ENCODE data around the gene MPST. TPM values are rescaled to one million over a fixed set of nuclear protein-coding genes. Genes with fewer than 3 reads are reported as not detected.
A peak's percentile ranks its signal among the peaks of the same experiment; 100 is the strongest.

The MPST gene
- total RNA-seq, 2 donors from 2014 or later = 6.4 to 12.3 TPM

DNA sequence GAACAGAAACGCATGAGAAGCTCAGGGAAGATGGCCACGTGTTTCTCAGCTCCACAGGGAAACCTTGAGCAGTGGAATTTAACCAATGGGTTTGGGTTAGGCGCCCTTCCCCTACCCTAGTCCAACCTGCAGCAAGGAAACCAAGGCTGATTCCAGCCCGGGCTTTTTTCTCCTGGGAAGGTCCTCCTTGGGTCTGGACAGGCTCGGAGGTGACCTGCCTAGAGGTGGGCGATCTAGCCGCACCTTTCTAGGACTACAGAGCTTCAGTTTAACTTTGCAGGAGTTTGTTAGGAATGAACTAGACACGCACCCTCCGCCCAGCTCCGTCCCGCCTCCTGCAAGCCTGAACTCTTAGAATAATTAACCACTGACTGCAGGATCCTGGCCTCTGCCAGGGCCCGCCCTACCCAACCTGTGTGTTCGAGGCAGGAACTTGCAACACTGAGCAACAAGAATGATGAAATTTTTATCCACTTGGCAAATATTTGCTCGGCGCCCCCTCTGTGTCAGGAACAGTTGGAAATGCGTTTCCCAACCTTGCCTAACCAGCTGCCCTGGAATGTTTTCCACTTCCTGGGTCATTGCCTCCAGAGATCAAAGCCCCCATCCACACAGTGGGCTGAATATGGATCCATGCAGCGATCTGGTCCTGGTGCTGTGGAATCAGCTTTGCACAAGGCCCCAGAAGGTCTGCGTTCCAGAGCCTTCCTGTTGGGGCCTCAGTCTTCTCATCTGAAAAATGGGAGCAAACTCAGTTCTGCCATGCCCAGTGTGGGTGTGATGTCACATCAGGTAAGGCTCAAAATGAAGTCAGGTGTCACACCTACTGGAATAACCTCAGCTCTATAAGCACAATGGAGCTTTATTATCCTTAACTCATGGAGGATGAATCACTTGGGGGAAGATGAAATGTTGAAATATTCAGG is 13.3 kb downstream of the MPST start:
- peaks cover 2% of the 10 kb centered on the region for H3K4me1 Mint-ChIP-seq
- DNase-seq = no peak
- H3K4me3 Mint-ChIP-seq = no peak overlapping the region
- H3K27me3 Mint-ChIP-seq = peaks cover 35% of the 10 kb centered on the region
- ATAC-seq = no peak
- H3K27ac Mint-ChIP-seq = no peak overlapping the region
- H3K9me3 ChIP-seq (ENCODE audit: control insufficient read depth, low read length, poor library complexity, severe bottlenecking) = no peaks in the 10 kb centered on the region
- no peaks in the 10 kb centered on the region for H3K36me3 Mint-ChIP-seq (ENCODE audit: low read depth)

GRCh38 chr22:37033605-37034430 is 14.3 kb downstream of the MPST start:
- ATAC-seq (no peak), DNase-seq (no peak)
- Mint-ChIP-seq H3K4me3 (no peak overlapping the region), H3K4me1 (peaks cover 2% of the 10 kb centered on the region), H3K27ac (no peak overlapping the region), H3K36me3 (ENCODE audit: low read depth) (no peaks in the 10 kb centered on the region), H3K27me3 (peaks cover 35% of the 10 kb centered on the region)
- H3K9me3 ChIP-seq (ENCODE audit: control insufficient read depth, low read length, poor library complexity, severe bottlenecking) = no peaks in the 10 kb centered on the region

- ATAC-seq (no peak), DNase-seq (no peak)
- Mint-ChIP-seq H3K27me3 (peaks cover 54% of the 10 kb centered on the region), H3K4me1 (peaks cover 2% of the 10 kb centered on the region), H3K4me3 (no peak overlapping the region), H3K27ac (no peak overlapping the region), H3K36me3 (ENCODE audit: low read depth) (no peaks in the 10 kb centered on the region)
- no peaks in the 10 kb centered on the region for H3K9me3 ChIP-seq (ENCODE audit: control insufficient read depth, low read length, poor library complexity, severe bottlenecking)
These were observed 17.3 kb downstream of the MPST start for GRCh38 chr22:37036655-37037377.

DNA sequence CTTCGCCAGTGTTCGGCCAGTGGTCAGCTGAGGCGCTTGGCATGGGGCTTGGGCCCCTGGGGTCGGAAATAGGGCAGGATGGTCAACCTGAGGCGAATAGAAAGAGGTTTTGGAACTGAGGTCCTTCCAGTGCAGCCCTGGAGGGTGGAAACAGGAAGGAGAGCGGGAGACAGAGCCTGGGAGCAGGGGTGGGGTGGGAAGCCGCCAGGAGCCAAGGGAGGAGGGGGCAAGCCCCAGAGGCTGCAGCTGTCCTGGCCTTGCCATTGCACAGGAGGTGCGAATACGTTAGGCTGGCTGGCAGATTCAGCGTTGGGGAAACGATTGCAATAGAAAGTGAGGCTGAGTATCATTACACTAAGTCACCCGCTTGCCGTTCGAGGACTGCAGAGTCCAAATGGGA is 18.1 kb downstream of the MPST start:
- no peaks in the 10 kb centered on the region for H3K36me3 Mint-ChIP-seq (ENCODE audit: low read depth)
- H3K27me3 Mint-ChIP-seq = peaks cover 54% of the 10 kb centered on the region
- no peaks in the 10 kb centered on the region for H3K9me3 ChIP-seq (ENCODE audit: control insufficient read depth, low read length, poor library complexity, severe bottlenecking)
- no peak overlapping the region for H3K27ac Mint-ChIP-seq
- ATAC-seq (no peak), DNase-seq (no peak)
- no peak overlapping the region for H3K4me3 Mint-ChIP-seq
- H3K4me1 Mint-ChIP-seq = peaks cover 2% of the 10 kb centered on the region

GRCh38 chr22:37039466-37039865 is 19.9 kb downstream of the MPST start:
- no peaks in the 10 kb centered on the region for H3K9me3 ChIP-seq (ENCODE audit: control insufficient read depth, low read length, poor library complexity, severe bottlenecking)
- Mint-ChIP-seq H3K4me1 (no peaks in the 10 kb centered on the region), H3K27ac (no peak overlapping the region), H3K4me3 (no peak overlapping the region), H3K36me3 (ENCODE audit: low read depth) (no peaks in the 10 kb centered on the region), H3K27me3 (peaks cover 45% of the 10 kb centered on the region)
- DNase-seq (no peak), ATAC-seq (no peak)

GRCh38 chr22:37043209-37043827 is 23.8 kb downstream of the MPST start:
- no peak overlapping the region for H3K4me3 Mint-ChIP-seq
- H3K36me3 Mint-ChIP-seq (ENCODE audit: low read depth) = no peaks in the 10 kb centered on the region
- peak overlapping the region; percentile 24 for H3K27ac Mint-ChIP-seq
- DNase-seq = no peak
- ATAC-seq = no peak
- peaks cover 2% of the 10 kb centered on the region for H3K4me1 Mint-ChIP-seq
- H3K27me3 Mint-ChIP-seq = peaks cover 19% of the 10 kb centered on the region
- no peaks in the 10 kb centered on the region for H3K9me3 ChIP-seq (ENCODE audit: control insufficient read depth, low read length, poor library complexity, severe bottlenecking)

- H3K27ac Mint-ChIP-seq = no peak overlapping the region
- peaks cover 2% of the 10 kb centered on the region for H3K4me1 Mint-ChIP-seq
- DNase-seq (peak in 1 of 3 donors; percentile 27), ATAC-seq (peak; percentile 78)
- no peak overlapping the region for H3K4me3 Mint-ChIP-seq
- peaks cover 19% of the 10 kb centered on the region for H3K27me3 Mint-ChIP-seq
- no peaks in the 10 kb centered on the region for H3K9me3 ChIP-seq (ENCODE audit: control insufficient read depth, low read length, poor library complexity, severe bottlenecking)
- no peaks in the 10 kb centered on the region for H3K36me3 Mint-ChIP-seq (ENCODE audit: low read depth)
These were observed 24.4 kb downstream of the MPST start for GRCh38 chr22:37043828-37044538.

DNA sequence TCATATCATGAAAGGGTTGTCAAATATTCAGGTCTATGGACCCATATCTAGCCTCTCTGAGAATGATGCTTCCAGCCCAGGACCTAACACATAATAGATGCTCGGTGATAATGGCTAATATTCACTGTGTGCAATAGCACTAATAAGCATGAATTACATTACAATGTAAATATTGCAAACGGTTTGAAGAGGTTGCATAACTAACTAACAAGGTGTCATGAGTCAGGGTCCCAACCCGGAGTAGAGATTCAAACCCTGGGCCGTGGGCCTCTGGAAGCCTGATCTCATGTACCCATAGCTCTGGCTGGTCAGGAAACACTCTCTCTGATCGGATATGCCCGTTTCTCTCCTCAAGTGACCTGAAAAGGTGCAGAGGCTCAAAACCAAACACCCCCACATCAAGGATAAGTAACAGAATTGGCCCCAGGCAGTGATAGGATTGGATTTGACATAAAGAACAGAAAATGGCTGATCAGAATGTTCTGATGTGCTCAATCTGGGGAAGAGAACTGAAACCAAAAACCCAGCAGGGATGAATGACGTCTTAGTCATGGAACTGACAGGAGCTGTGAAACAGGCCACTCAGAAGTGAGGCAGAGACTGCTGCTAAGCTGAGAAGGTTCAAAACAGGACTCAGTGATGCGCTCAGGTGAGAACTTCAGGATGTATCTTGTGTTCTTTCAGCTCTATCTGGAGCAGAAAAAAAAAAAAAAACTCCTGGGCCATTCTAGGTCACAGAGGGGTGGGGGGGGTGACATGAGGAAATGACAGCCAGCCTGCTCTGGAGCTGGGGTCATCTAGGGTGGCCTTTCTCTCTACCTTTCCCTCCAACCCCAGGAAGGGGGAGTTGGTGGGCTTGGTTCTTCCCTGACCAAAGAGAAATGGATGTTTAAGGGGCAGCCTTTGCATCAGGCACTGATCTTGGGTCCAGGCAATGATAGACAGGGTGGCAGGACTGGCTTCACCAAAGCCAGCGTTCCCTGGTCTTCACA is 25.4 kb downstream of the MPST start:
- no peaks in the 10 kb centered on the region for H3K9me3 ChIP-seq (ENCODE audit: control insufficient read depth, low read length, poor library complexity, severe bottlenecking)
- no peaks in the 10 kb centered on the region for H3K36me3 Mint-ChIP-seq (ENCODE audit: low read depth)
- ATAC-seq = no peak
- peaks cover 16% of the 10 kb centered on the region for H3K27me3 Mint-ChIP-seq
- H3K4me1 Mint-ChIP-seq = peaks cover 2% of the 10 kb centered on the region
- H3K4me3 Mint-ChIP-seq = no peak overlapping the region
- H3K27ac Mint-ChIP-seq = no peak overlapping the region
- no peak for DNase-seq

DNA sequence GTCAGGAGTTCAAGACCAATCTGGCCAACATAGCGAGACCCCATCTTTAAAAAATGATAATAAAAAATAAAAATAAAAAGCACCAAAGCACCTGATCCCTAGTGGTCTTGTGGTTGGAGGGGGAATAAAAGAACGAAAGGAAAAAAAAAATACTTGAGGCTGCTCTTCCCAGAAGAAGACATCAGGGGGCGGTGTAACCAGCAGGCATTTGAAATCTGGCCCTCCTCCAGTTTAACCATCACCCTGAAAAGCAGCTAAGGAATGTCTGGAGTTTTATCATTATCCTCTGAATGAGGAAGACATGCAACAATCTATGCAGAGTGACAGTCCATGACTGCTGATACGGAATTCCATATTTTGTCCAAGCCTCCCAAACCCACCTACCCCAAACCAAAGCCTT is 26.4 kb downstream of the MPST start:
- DNase-seq (no peak), ATAC-seq (no peak)
- H3K36me3 Mint-ChIP-seq (ENCODE audit: low read depth) = no peaks in the 10 kb centered on the region
- H3K4me3 Mint-ChIP-seq = no peak overlapping the region
- H3K9me3 ChIP-seq (ENCODE audit: control insufficient read depth, low read length, poor library complexity, severe bottlenecking) = no peaks in the 10 kb centered on the region
- no peak overlapping the region for H3K27ac Mint-ChIP-seq
- peaks cover 2% of the 10 kb centered on the region for H3K4me1 Mint-ChIP-seq
- H3K27me3 Mint-ChIP-seq = peaks cover 8% of the 10 kb centered on the region

DNA sequence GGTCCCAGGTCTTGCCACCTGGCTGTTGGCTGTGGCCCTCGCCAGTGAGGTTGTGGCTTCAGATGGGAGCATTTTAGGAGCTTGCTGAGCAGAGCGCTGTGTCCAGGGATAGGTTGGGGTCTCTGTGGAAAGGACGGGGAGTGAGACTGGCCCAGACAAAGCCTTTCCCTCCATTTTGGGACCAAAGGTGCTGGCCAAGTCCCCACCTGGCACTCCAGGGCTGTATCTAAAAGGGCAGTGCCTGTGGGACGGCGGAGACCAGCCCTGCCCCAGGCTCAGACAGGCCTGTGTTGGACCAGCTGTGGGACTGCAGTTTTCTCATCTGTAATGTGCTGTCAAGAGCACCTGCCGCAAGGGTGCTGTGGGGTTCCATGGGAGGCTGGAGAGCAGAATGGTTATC is 27.0 kb downstream of the MPST start:
- DNase-seq = no peak
- Mint-ChIP-seq H3K4me3 (no peak overlapping the region), H3K27ac (no peak overlapping the region), H3K27me3 (peaks cover 1% of the 10 kb centered on the region), H3K36me3 (ENCODE audit: low read depth) (no peaks in the 10 kb centered on the region), H3K4me1 (peaks cover 2% of the 10 kb centered on the region)
- H3K9me3 ChIP-seq (ENCODE audit: control insufficient read depth, low read length, poor library complexity, severe bottlenecking) = no peaks in the 10 kb centered on the region
- no peak for ATAC-seq

GRCh38 chr22:37047006-37047405 is 27.5 kb downstream of the MPST start:
- H3K4me3 Mint-ChIP-seq = no peak overlapping the region
- peaks cover 2% of the 10 kb centered on the region for H3K4me1 Mint-ChIP-seq
- H3K27me3 Mint-ChIP-seq = no peaks in the 10 kb centered on the region
- DNase-seq (no peak), ATAC-seq (no peak)
- H3K36me3 Mint-ChIP-seq (ENCODE audit: low read depth) = no peaks in the 10 kb centered on the region
- no peaks in the 10 kb centered on the region for H3K9me3 ChIP-seq (ENCODE audit: control insufficient read depth, low read length, poor library complexity, severe bottlenecking)
- no peak overlapping the region for H3K27ac Mint-ChIP-seq

Data from T-helper 17 cell (primary cell).